GM10266 (cell line): Measurements from ENCODE around the gene IMMP2L.

ENCODE experiments used
- DNase-seq: peaks from one replicate; pipeline ENCODE4 v3.0.0; 2012; ENCODE audit errors: extremely low spot score
- CTCF ChIP-seq: IDR thresholded peaks from 2 replicates; pipeline ENCODE4 v1.5.1; 2012; ENCODE audit warnings: mild to moderate bottlenecking, low read depth; ENCODE audit not compliant: control insufficient read depth, insufficient read depth; ENCODE audit errors: missing control alignments

IMMP2L gene

DNA sequence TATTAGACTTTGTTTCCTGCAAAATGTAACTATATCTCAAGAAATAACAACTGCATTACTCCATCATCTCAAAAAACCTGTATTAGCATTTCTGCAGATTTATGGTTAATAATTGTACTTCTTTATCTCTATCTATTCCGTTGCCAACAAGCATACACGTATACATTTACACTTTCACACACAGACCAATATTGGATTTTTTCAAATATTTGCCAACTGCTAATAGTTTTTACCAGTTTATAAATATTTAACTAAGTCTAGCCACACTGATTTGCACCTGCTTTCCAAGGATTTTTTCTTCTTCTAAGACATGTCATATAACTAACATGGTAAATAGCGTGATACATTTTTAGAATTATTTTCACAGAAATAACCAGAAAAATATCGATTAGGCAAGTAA lies 459.2 kb downstream of the IMMP2L start:
- no peak for DNase-seq
- no peak for TF ChIP-seq CTCF

GRCh38 chr7:111101856-111102646 lies 460.2 kb downstream of the IMMP2L start:
- no peak for TF ChIP-seq CTCF
- no peak for DNase-seq

DNA sequence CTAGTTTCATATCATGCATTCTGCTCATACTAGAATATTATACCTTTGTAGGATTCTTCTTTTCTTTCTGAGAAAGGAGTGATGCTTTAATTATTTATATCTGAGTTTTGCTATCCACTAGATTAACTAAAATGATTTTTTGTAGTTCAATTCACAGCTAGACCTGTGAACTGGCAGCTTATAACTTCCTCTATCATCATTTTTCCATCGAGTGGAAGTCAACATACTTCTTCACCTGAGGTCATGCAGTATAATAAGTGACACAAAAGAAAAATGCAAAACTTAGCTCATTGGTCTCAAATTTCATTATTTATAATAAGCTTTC lies 463.4 kb downstream of the IMMP2L start:
- no peak for TF ChIP-seq CTCF

GRCh38 chr7:111098011-111098925 lies 464.0 kb downstream of the IMMP2L start:
- no peak for DNase-seq
- peak; percentile 67 for TF ChIP-seq CTCF

More for the DNA sequence above, 463.4 kb downstream of the IMMP2L start:
- no peak for DNase-seq

- no peak for DNase-seq
- TF ChIP-seq CTCF, result no peak
Measured at GRCh38 chr7:111096997-111097396, 465.3 kb downstream of the IMMP2L start.

GRCh38 chr7:111094419-111094818 lies 467.9 kb downstream of the IMMP2L start:
- TF ChIP-seq CTCF, result no peak
- DNase-seq, result no peak

DNA sequence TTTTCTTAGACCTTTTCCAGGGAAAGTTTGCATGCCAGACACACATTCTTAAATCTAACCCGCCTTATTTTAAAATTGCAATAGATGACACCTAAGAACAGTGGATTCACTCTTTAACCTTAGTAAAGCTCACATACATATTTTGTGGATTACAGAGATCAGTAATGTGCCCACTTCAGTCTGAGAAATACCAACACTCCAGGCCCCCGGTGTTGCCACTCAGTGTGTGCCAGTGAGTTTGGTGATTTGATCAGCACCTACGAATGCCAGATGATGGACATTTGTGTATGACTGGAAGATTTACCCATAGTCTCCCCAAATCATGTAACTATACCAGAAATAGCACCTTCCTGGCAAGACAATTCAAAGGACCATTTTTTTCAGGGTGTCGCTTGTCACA lies 468.8 kb downstream of the IMMP2L start:
- DNase-seq, result no peak

More for the DNA sequence above, 468.8 kb downstream of the IMMP2L start:
- TF ChIP-seq CTCF, result no peak
